K562 (cell line): Measurements from ENCODE around the gene CDCA4.
"Not testable (repeated sequence)": the region's sequence is repeated elsewhere in the genome, so short reads cannot be mapped to it uniquely, and the experiment has no call there.

Experiments
- CBX1 ChIP-seq: sonication (generic); IDR thresholded peaks from 2 replicates; pipeline ENCODE4 v1.6.1; 2016; ENCODE audit warnings: antibody characterized with exemption, low read depth, mild to moderate bottlenecking
- NONO ChIP-seq, 2 experiments: fragments of 200-400 bp in 1 of 2; fragments of 450-650 bp in 1 of 2; formaldehyde crosslinking in 1 of 2; IDR thresholded peaks; 2 replicates each; pipeline ENCODE4 v1.6.1; 2017; ENCODE audit warnings: low read depth in 2 of 2, mild to moderate bottlenecking in 2 of 2, moderate library complexity in 2 of 2, low read length in 1 of 2
- NR4A1 ChIP-seq, 2 experiments: fragments of 250-450 bp in 1 of 2; fragments of 450-650 bp in 1 of 2; sonication (Bioruptor Pico) in 1 of 2; IDR thresholded peaks; 2 replicates each; pipeline versions ENCODE4 v1.4.0 to v1.6.1; 2016 to 2020; ENCODE audit warnings: mild to moderate bottlenecking in 2 of 2, missing compliant biosample characterization in 1 of 2, missing genetic modification characterization in 1 of 2, moderate library complexity in 1 of 2
- PML ChIP-seq: IDR thresholded peaks from 2 replicates; pipeline ENCODE4 v1.6.1; 2012; ENCODE audit warnings: low read length, inconsistent platforms
- POLR2A ChIP-seq: fragments of 450-650 bp; conservative IDR thresholded peaks from 2 replicates; pipeline ENCODE4 v1.6.1; 2016
- SMAD4 ChIP-seq: fragments of 250-450 bp; sonication (Bioruptor Pico); conservative IDR thresholded peaks from 2 replicates; pipeline ENCODE4 v1.8.0; 2021; ENCODE audit warnings: inconsistent platforms, mild to moderate bottlenecking, moderate library complexity
- SMARCC2 ChIP-seq: fragments of 450-650 bp; IDR thresholded peaks from 2 replicates; pipeline ENCODE4 v1.6.1; 2017; ENCODE audit warnings: antibody characterized with exemption, moderate library complexity, mild to moderate bottlenecking, low read depth
- TAF1 ChIP-seq: IDR thresholded peaks from 2 replicates; pipeline ENCODE4 v1.6.1; 2011; ENCODE audit warnings: mild to moderate bottlenecking, low read length, moderate library complexity; ENCODE audit not compliant: insufficient read depth, control insufficient read depth, severe bottlenecking; ENCODE audit errors: extremely low read depth
- ZC3H4 ChIP-seq: sonication (generic); formaldehyde crosslinking; IDR thresholded peaks from 2 replicates; pipeline ENCODE4 v1.9.0; 2021; ENCODE audit warnings: missing genetic modification reagents, borderline replicate concordance
- ZFP1 ChIP-seq: fragments of 450-650 bp; formaldehyde crosslinking; IDR thresholded peaks from 2 replicates; pipeline ENCODE4 v1.4.0; 2020; ENCODE audit warnings: mild to moderate bottlenecking, mixed read lengths
- ZFP36 ChIP-seq: fragments of 150-350 bp; IDR thresholded peaks from 2 replicates; pipeline ENCODE4 v1.6.1; 2018; ENCODE audit warnings: low read length, low read depth; ENCODE audit not compliant: partially characterized antibody
- ZKSCAN3 ChIP-seq: fragments of 250-450 bp; sonication (Bioruptor Pico); IDR thresholded peaks from 2 replicates; pipeline ENCODE4 v1.4.0; 2020
- ZNF408 ChIP-seq: fragments of 250-450 bp; sonication (Bioruptor Pico); IDR thresholded peaks from 2 replicates; pipeline ENCODE4 v1.4.0; 2020; ENCODE audit warnings: low read depth, mild to moderate bottlenecking, moderate library complexity

DNA sequence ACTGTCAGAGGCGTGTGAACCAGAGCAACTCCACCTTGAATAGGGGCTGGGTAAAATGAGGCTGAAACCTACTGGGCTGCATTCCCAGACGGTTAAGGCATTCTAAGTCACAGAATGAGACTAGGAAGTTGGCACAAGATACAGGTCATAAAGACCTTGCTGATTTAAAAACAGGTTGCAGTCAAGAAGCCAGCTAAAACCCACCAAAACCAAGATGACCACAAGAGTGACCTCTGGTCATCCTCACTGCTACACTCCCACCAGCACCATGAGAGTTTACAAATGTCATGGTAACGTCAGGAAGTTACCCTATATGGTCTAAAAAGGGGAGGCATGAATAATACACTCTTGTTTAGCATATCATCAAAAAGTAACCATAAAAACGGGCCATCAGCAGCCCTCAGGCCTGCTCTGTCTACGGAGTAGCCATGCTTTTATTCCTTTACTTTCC, 11.6 kb upstream of the CDCA4 start:
- TF ChIP-seq NONO (IDR thresholded peaks at IDR 0.05; ENCODE audit: low read depth in 2 of 2, low read length in 1 of 2); TAF1; ZC3H4; ZKSCAN3 (CRISPR knock-in tag); NR4A1 (CRISPR knock-in tag; IDR thresholded peaks at IDR 0.05); NR4A1 (tag; IDR thresholded peaks at IDR 0.05); ZFP1 (CRISPR knock-in tag); ZNF408 (CRISPR knock-in tag); ZFP36; POLR2A; SMAD4; SMARCC2; PML; CBX1: not testable (repeated sequence)
